ENCODE results near the gene DAP. TPM values are rescaled to one million over a fixed set of nuclear protein-coding genes. Genes with fewer than 3 reads are reported as not detected.

DAP gene
- total and polyA plus RNA-seq, 2 donors (not counting 1 experiment from before 2014, with no cell fraction given): 56.6 to 158 TPM

DNA sequence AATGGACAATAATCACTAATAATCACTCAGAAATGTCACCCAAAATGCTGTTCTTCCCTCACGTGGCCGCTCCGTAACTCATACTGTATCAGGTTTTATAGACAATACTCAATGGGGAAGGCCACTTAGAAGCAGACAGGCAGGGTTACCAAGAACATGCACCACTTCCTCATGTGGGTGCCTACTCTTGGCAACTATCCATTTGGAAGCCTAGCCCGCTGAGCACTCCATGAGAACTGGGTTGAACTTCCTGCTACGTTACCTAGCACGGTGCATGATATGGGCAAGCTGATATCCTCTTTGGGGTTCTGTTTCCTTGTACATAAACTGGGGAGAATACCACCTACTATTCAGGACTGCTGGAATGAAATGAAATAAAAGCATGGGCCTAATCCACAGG is 14.3 kb downstream of the DAP start:
- no peak for DNase-seq (ENCODE audit: low read depth in 2 of 2)
- Histone ChIP-seq H3K4me2 (ENCODE audit: extremely low read depth, insufficient read depth, low read length) (no peak overlapping the region), H3K36me3 (ENCODE audit: control insufficient read depth, insufficient read depth, low read length) (peaks cover 15% of the 10 kb centered on the region), H3K9me3 (ENCODE audit: control insufficient read depth, insufficient read depth, low read depth, low read length) (no peaks in the 10 kb centered on the region), H3K79me2 (ENCODE audit: control insufficient read depth, insufficient read depth, low read length) (peaks cover 43% of the 10 kb centered on the region), H3K27ac (ENCODE audit: insufficient read depth, low read length) (no peak overlapping the region), H3K4me1 (ENCODE audit: control insufficient read depth, extremely low read depth, insufficient read depth, low read length) (no peaks in the 10 kb centered on the region), H3K27me3 (ENCODE audit: control insufficient read depth, insufficient read depth, low read length) (no peaks in the 10 kb centered on the region), H4K20me1 (ENCODE audit: control insufficient read depth, extremely low read depth, insufficient read depth, low read length) (no peaks in the 10 kb centered on the region), H2AFZ (ENCODE audit: low read length) (no peak overlapping the region), H3K4me3 (replicated peaks in 1 of 4; ENCODE audit: control extremely low read depth in 1 of 4, insufficient read depth in 1 of 4, low read depth in 3 of 4, low read length in 4 of 4) (no peak overlapping the region), H3K9ac (ENCODE audit: insufficient read depth, low read length) (no peak overlapping the region)
- TF ChIP-seq EZH2 (IDR thresholded peaks at IDR 0.05; ENCODE audit: low read length, missing control alignments): no peak
- TF ChIP-seq, protein P1, sequence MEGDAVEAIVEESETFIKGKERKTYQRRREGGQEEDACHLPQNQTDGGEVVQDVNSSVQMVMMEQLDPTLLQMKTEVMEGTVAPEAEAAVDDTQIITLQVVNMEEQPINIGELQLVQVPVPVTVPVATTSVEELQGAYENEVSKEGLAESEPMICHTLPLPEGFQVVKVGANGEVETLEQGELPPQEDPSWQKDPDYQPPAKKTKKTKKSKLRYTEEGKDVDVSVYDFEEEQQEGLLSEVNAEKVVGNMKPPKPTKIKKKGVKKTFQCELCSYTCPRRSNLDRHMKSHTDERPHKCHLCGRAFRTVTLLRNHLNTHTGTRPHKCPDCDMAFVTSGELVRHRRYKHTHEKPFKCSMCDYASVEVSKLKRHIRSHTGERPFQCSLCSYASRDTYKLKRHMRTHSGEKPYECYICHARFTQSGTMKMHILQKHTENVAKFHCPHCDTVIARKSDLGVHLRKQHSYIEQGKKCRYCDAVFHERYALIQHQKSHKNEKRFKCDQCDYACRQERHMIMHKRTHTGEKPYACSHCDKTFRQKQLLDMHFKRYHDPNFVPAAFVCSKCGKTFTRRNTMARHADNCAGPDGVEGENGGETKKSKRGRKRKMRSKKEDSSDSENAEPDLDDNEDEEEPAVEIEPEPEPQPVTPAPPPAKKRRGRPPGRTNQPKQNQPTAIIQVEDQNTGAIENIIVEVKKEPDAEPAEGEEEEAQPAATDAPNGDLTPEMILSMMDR (conservative IDR thresholded peaks at IDR 0.05 in 1 of 2, IDR thresholded peaks at IDR 0.05 in 1 of 2; ENCODE audit: low read depth in 1 of 2, low read length in 2 of 2): no peak

DNA sequence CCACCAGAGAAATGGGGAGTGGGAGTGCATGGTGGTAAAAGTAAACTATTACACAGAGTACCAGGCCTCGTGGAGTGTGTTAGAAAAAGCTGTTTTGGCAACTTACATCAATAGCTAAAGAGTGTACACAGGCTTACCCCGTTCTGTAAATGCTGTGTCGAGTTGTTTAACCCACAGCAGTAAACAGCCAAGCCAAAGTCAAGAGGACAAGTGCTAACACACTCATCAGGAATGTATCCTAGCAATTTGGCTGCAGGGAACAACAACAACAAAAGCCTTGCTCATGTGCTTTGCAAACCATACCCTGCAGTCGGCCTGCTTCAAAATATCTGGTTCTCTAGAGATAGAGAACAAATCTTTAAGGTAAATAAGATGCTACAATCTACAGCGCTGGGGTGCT is 15.9 kb downstream of the DAP start:
- Histone ChIP-seq H3K27ac (ENCODE audit: insufficient read depth, low read length) (no peak overlapping the region), H3K36me3 (ENCODE audit: control insufficient read depth, insufficient read depth, low read length) (peaks cover 15% of the 10 kb centered on the region), H3K79me2 (ENCODE audit: control insufficient read depth, insufficient read depth, low read length) (peaks cover 32% of the 10 kb centered on the region), H4K20me1 (ENCODE audit: control insufficient read depth, extremely low read depth, insufficient read depth, low read length) (no peaks in the 10 kb centered on the region), H3K4me2 (ENCODE audit: extremely low read depth, insufficient read depth, low read length) (no peak overlapping the region), H3K4me3 (replicated peaks in 1 of 4; ENCODE audit: control extremely low read depth in 1 of 4, insufficient read depth in 1 of 4, low read depth in 3 of 4, low read length in 4 of 4) (no peak overlapping the region), H3K27me3 (ENCODE audit: control insufficient read depth, insufficient read depth, low read length) (no peaks in the 10 kb centered on the region), H3K9me3 (ENCODE audit: control insufficient read depth, insufficient read depth, low read depth, low read length) (no peaks in the 10 kb centered on the region), H3K4me1 (ENCODE audit: control insufficient read depth, extremely low read depth, insufficient read depth, low read length) (no peaks in the 10 kb centered on the region), H2AFZ (ENCODE audit: low read length) (no peak overlapping the region), H3K9ac (ENCODE audit: insufficient read depth, low read length) (no peak overlapping the region)
- TF ChIP-seq EZH2 (IDR thresholded peaks at IDR 0.05; ENCODE audit: low read length, missing control alignments): no peak
- TF ChIP-seq, protein P1 (conservative IDR thresholded peaks at IDR 0.05 in 1 of 2, IDR thresholded peaks at IDR 0.05 in 1 of 2; ENCODE audit: low read depth in 1 of 2, low read length in 2 of 2): no peak
- peak; percentile 37 to 47 for DNase-seq (ENCODE audit: low read depth in 2 of 2)

DNA sequence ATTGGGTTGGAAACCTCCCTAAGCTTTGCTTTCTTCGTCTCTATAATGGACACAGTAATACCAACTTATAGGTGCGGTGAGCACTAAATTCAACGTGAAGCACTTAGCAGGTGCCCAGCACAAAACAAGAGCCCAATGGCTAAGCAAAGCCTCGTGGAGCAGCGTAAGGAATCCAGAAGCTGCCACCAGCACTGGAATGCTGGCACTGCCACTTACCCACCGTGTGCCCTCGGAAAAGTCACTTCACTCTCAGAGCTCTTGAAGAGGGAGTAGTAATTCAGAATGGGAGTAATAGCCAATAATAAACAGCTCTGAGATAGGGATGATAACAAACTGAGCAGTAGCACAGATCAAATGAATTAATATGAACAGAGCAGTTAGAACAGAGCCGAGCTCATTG is 16.4 kb downstream of the DAP start:
- H3K36me3 ChIP-seq (ENCODE audit: control insufficient read depth, insufficient read depth, low read length): peaks cover 15% of the 10 kb centered on the region
- H2AFZ ChIP-seq (ENCODE audit: low read length): no peak overlapping the region
- TF ChIP-seq, protein P1 (conservative IDR thresholded peaks at IDR 0.05 in 1 of 2, IDR thresholded peaks at IDR 0.05 in 1 of 2; ENCODE audit: low read depth in 1 of 2, low read length in 2 of 2): no peak
- no peak for TF ChIP-seq EZH2 (IDR thresholded peaks at IDR 0.05; ENCODE audit: low read length, missing control alignments)
- H3K9ac ChIP-seq (ENCODE audit: insufficient read depth, low read length): no peak overlapping the region
- H4K20me1 ChIP-seq (ENCODE audit: control insufficient read depth, extremely low read depth, insufficient read depth, low read length): no peaks in the 10 kb centered on the region
- H3K79me2 ChIP-seq (ENCODE audit: control insufficient read depth, insufficient read depth, low read length): peaks cover 29% of the 10 kb centered on the region
- H3K4me2 ChIP-seq (ENCODE audit: extremely low read depth, insufficient read depth, low read length): no peak overlapping the region
- no peak for DNase-seq (ENCODE audit: low read depth in 2 of 2)
- no peak overlapping the region for H3K4me3 ChIP-seq (replicated peaks in 1 of 4; ENCODE audit: control extremely low read depth in 1 of 4, insufficient read depth in 1 of 4, low read depth in 3 of 4, low read length in 4 of 4)
- H3K27ac ChIP-seq (ENCODE audit: insufficient read depth, low read length): no peak overlapping the region
- H3K27me3 ChIP-seq (ENCODE audit: control insufficient read depth, insufficient read depth, low read length): no peaks in the 10 kb centered on the region
- no peaks in the 10 kb centered on the region for H3K4me1 ChIP-seq (ENCODE audit: control insufficient read depth, extremely low read depth, insufficient read depth, low read length)
- no peaks in the 10 kb centered on the region for H3K9me3 ChIP-seq (ENCODE audit: control insufficient read depth, insufficient read depth, low read depth, low read length)

All from fibroblast of lung (primary cell).